ENCODE data around the gene POMT1. TPM values are rescaled to one million over a fixed set of nuclear protein-coding genes. Genes with fewer than 3 reads are reported as not detected.

POMT1 gene
- total and polyA plus RNA-seq, 2 of the 8 experiments (the other 6 are each of a cell fraction or from before 2014, with no cell fraction given): 22.3 to 33.2 TPM

DNA sequence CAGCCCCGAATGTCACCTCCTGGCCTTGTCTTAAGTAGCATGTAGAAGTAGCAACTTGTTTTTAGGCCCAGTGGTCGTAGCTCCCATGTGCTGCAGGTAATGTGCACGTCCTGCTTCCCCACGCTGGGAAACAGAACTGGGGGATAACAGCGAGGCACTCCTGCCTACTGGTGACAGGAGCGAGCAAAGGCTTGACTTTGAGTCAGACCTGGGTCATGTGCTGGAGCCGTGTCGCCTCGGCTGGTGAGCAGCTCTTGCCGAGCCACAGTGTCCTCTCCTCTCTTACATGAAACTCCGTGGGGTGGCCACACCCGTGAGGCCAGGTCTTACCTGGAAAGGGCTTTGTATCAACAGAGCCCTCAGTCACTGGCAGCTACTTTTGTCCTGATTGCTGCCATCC lies 17.5 kb upstream of the POMT1 start:
- Histone ChIP-seq H2AK5ac (ENCODE audit: low read depth, low read length) (no peak overlapping the region), H4K5ac (ENCODE audit: insufficient read length, low read depth, low read length) (no peak overlapping the region), H4K8ac (ENCODE audit: extremely low read depth, insufficient read depth, low read length) (no peak overlapping the region; the same call in 1 of the 2 replicates), H3K18ac (ENCODE audit: extremely low read depth, low read length) (no peak overlapping the region), H3K36me3 (ENCODE audit: control insufficient read depth in 2 of 4, insufficient read depth in 4 of 4, low read length in 3 of 4) (peaks cover 73 to 97% (median 91%) of the 10 kb centered on the region in 4 experiments), H4K20me1 (replicated peaks in 1 of 2; ENCODE audit: control insufficient read depth in 1 of 2, insufficient read depth in 2 of 2, low read length in 2 of 2) (peaks cover 15 to 24% of the 10 kb centered on the region in 2 experiments), H3K14ac (ENCODE audit: insufficient read length) (no peak overlapping the region), H2BK15ac (ENCODE audit: low read length) (no peak overlapping the region), H2BK120ac (replicated peaks; ENCODE audit: low read depth, low read length) (no peak overlapping the region), H2BK12ac (ENCODE audit: low read depth, low read length) (no peak overlapping the region), H3K9me3 (ENCODE audit: insufficient read depth in 2 of 2, low read depth in 1 of 2, low read length in 1 of 2) (no peaks in the 10 kb centered on the region), H3K4me3 (ENCODE audit: extremely low read depth in 1 of 4, insufficient read depth in 2 of 4, low read depth in 3 of 4, low read length in 4 of 4) (no peak overlapping the region), H3K9ac (replicated peaks in 1 of 4; ENCODE audit: extremely low read depth in 1 of 4, low read depth in 3 of 4, low read length in 3 of 4) (no peak overlapping the region), H3K23ac (ENCODE audit: insufficient read length) (no peak overlapping the region), H3K79me2 (ENCODE audit: control insufficient read depth in 1 of 2, insufficient read depth in 2 of 2, low read length in 2 of 2) (peaks cover 0 to under 1% of the 10 kb centered on the region in 2 experiments; a peak in 1 of 4 replicates), H3K23me2 (ENCODE audit: low read depth, low read length) (no peaks in the 10 kb centered on the region), H3K79me1 (ENCODE audit: low read depth, low read length) (peaks cover 9% of the 10 kb centered on the region; the same call in 1 of the 2 replicates), H2BK5ac (ENCODE audit: low read depth, low read length) (no peak overlapping the region; the same call in 1 of the 2 replicates), H3K56ac (replicated peaks; ENCODE audit: insufficient read length, low read depth, low read length) (no peak overlapping the region), H2BK20ac (ENCODE audit: low read length) (no peak overlapping the region), H2AFZ (ENCODE audit: low read length) (no peak overlapping the region), H3K4ac (replicated peaks; ENCODE audit: insufficient read length, low read depth, low read length) (no peak overlapping the region), H3K4me2 (ENCODE audit: insufficient read depth in 1 of 2, low read depth in 2 of 2, low read length in 2 of 2) (no peak overlapping the region), H3K27ac (ENCODE audit: low read depth, low read length) (no peak overlapping the region), H4K91ac (replicated peaks; ENCODE audit: insufficient read length, low read length) (no peak overlapping the region), H3K27me3 (replicated peaks in 1 of 4; ENCODE audit: control insufficient read depth in 3 of 4, extremely low read depth in 1 of 4, insufficient read depth in 3 of 4, low read length in 3 of 4) (no peaks in the 10 kb centered on the region), H3K4me1 (replicated peaks in 1 of 4; ENCODE audit: control insufficient read depth in 3 of 4, insufficient read depth in 4 of 4, low read length in 3 of 4) (no peaks in the 10 kb centered on the region; a peak in 1 of 7 replicates)
- TF ChIP-seq CEBPB (IDR thresholded peaks at IDR 0.05; ENCODE audit: low read depth, low read length) (no peak), EZH2 (IDR thresholded peaks at IDR 0.05; ENCODE audit: low read depth, low read length, severe bottlenecking) (no peak)
- FAIRE-seq (no peak), DNase-seq (ENCODE audit: low read depth in 1 of 2, low spot score in 2 of 2) (no peak)
- 84% methylated on average over 12 of the region's 12 CpGs; no CpG with 5 or more reads in 1 of the 2 experiments for WGBS, 2 experiments (ENCODE audit: extremely low coverage in 1 of 2, insufficient coverage in 1 of 2, insufficient read length in 1 of 2, insufficient replicate concordance in 2 of 2, low coverage in 1 of 2, low lambda C conversion rate in 2 of 2, missing lambda C conversion rate in 1 of 2)
- POLR2A ChIA-PET (ENCODE audit: partially characterized antibody): interaction anchor here (0.7 to 1.3 kb wide), 8 partner anchors 9 to 88 kb away, joined by 3 to 6 read pairs (median 3); no protein-coding TSS in a partner anchor
- CTCF ChIA-PET (ENCODE audit: partially characterized antibody): interaction anchor here (0.6 to 2.1 kb wide), 5 partner anchors 9 to 88 kb away, joined by 3 to 7 read pairs (median 4); no protein-coding TSS in a partner anchor
